GM18520 (cell line): ENCODE results near the gene EVI5.

Experiments used
- ATAC-seq: cut with Tn5 transposase; IDR thresholded peaks from one replicate; pipeline ENCODE4 v1.9.1; 2021; ENCODE audit not compliant: unreplicated experiment

EVI5 gene

GRCh38 chr1:92465256-92465647 lies 319.7 kb downstream of the EVI5 start:
- ATAC-seq = no peak

- ATAC-seq = no peak
These were observed 320.2 kb downstream of the EVI5 start for GRCh38 chr1:92464588-92465255.

DNA sequence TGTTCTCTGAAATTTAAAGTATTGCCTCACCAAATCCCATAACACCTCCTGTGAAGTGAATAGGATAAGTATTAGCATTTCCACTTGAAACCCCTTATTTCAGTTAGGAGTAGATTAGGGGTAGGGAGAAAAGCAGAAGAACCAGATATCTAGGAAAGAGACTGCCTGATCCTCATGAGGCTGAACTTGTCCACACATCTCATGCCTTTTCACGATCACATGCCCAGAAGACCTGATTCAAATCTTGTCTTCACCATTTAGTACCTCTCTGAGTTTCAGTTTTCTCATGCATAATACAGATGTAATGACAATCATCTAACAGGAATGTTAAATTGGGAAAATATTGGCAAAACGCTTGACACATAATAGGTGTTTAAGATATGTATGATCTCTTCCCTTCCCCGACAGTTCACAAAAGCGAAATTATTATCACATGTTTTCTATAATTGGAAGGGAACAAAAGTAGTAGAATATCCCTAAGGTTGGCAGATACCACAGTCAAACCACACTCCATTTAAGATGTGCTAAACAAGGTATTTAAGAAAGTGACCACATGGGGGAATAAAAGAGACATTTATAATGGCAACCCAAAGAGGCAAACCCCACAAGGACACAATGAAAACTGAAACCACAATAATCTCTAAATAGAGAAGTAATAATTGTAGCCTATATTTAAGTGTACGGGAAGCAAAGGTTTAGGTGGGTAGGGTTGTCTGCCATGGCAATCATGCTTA lies 323.4 kb downstream of the EVI5 start:
- no peak for ATAC-seq

GRCh38 chr1:92459871-92460320 lies 325.0 kb downstream of the EVI5 start:
- ATAC-seq = no peak
